Measurements from ENCODE around the gene CACHD1.

Gene CACHD1

GRCh38 chr1:64645735-64646134 lies 175.8 kb downstream of the CACHD1 start:
- Histone ChIP-seq H3K27ac (ENCODE audit: low read depth, low read length) (no peak overlapping the region), H3K27me3 (ENCODE audit: low read length) (no peaks in the 10 kb centered on the region), H3K9me2 (replicated peaks; ENCODE audit: insufficient read depth, low read length) (no peaks in the 10 kb centered on the region), H3K9ac (ENCODE audit: low read length) (no peak overlapping the region), H3K4me3 (ENCODE audit: insufficient read depth, low read length, poor library complexity, severe bottlenecking) (no peak overlapping the region), H4K20me1 (ENCODE audit: low read depth, low read length) (no peaks in the 10 kb centered on the region), H3K9me3 (ENCODE audit: insufficient read depth, low read length) (no peaks in the 10 kb centered on the region), H3F3A (ENCODE audit: insufficient read depth) (no peaks in the 10 kb centered on the region), H3K4me2 (ENCODE audit: low read depth, low read length, poor library complexity, severe bottlenecking) (no peak overlapping the region), H2AFZ (ENCODE audit: low read depth, low read length, severe bottlenecking) (no peak overlapping the region), H3K79me2 (ENCODE audit: insufficient read depth, low read length) (no peaks in the 10 kb centered on the region), H3K36me3 (ENCODE audit: low read length) (no peaks in the 10 kb centered on the region)
- TF ChIP-seq EZH2phosphoT487 (conservative IDR thresholded peaks at IDR 0.05; ENCODE audit: low read length) (no peak), CTCF (IDR thresholded peaks at IDR 0.05; ENCODE audit: insufficient read depth, low read length, poor library complexity, severe bottlenecking) (no peak)

- Histone ChIP-seq H3F3A (ENCODE audit: insufficient read depth) (no peaks in the 10 kb centered on the region), H3K4me3 (ENCODE audit: insufficient read depth, low read length, poor library complexity, severe bottlenecking) (no peak overlapping the region), H3K9ac (ENCODE audit: low read length) (no peak overlapping the region), H3K27me3 (ENCODE audit: low read length) (no peaks in the 10 kb centered on the region), H3K79me2 (ENCODE audit: insufficient read depth, low read length) (no peaks in the 10 kb centered on the region), H3K4me2 (ENCODE audit: low read depth, low read length, poor library complexity, severe bottlenecking) (no peak overlapping the region), H4K20me1 (ENCODE audit: low read depth, low read length) (no peaks in the 10 kb centered on the region), H2AFZ (ENCODE audit: low read depth, low read length, severe bottlenecking) (no peak overlapping the region), H3K9me3 (ENCODE audit: insufficient read depth, low read length) (no peaks in the 10 kb centered on the region), H3K36me3 (ENCODE audit: low read length) (no peaks in the 10 kb centered on the region), H3K9me2 (replicated peaks; ENCODE audit: insufficient read depth, low read length) (no peaks in the 10 kb centered on the region), H3K27ac (ENCODE audit: low read depth, low read length) (no peak overlapping the region)
- TF ChIP-seq EZH2phosphoT487 (conservative IDR thresholded peaks at IDR 0.05; ENCODE audit: low read length) (no peak), CTCF (IDR thresholded peaks at IDR 0.05; ENCODE audit: insufficient read depth, low read length, poor library complexity, severe bottlenecking) (no peak)
These were observed 180.5 kb downstream of the CACHD1 start for GRCh38 chr1:64650411-64650810.

GRCh38 chr1:64651841-64652240 lies 181.9 kb downstream of the CACHD1 start:
- Histone ChIP-seq H3F3A (ENCODE audit: insufficient read depth) (no peaks in the 10 kb centered on the region), H3K4me3 (ENCODE audit: insufficient read depth, low read length, poor library complexity, severe bottlenecking) (no peak overlapping the region), H3K79me2 (ENCODE audit: insufficient read depth, low read length) (no peaks in the 10 kb centered on the region), H3K4me2 (ENCODE audit: low read depth, low read length, poor library complexity, severe bottlenecking) (no peak overlapping the region), H3K9me3 (ENCODE audit: insufficient read depth, low read length) (no peaks in the 10 kb centered on the region), H3K36me3 (ENCODE audit: low read length) (no peaks in the 10 kb centered on the region), H4K20me1 (ENCODE audit: low read depth, low read length) (no peaks in the 10 kb centered on the region), H3K27me3 (ENCODE audit: low read length) (no peaks in the 10 kb centered on the region), H3K9me2 (replicated peaks; ENCODE audit: insufficient read depth, low read length) (no peaks in the 10 kb centered on the region), H3K27ac (ENCODE audit: low read depth, low read length) (no peak overlapping the region), H3K9ac (ENCODE audit: low read length) (no peak overlapping the region), H2AFZ (ENCODE audit: low read depth, low read length, severe bottlenecking) (no peak overlapping the region)
- no peak for TF ChIP-seq CTCF (IDR thresholded peaks at IDR 0.05; ENCODE audit: insufficient read depth, low read length, poor library complexity, severe bottlenecking)
- no peak for TF ChIP-seq EZH2phosphoT487 (conservative IDR thresholded peaks at IDR 0.05; ENCODE audit: low read length)

Data from SU-DHL-6 (cell line).